B cell (primary cell): Measurements from ENCODE around the gene NUDT14. TPM values are rescaled to one million over a fixed set of nuclear protein-coding genes. Genes with fewer than 3 reads are reported as not detected.

ENCODE experiments used
- ATAC-seq: fragments of 200-7000 bp; cut with Tn5 transposase; one replicate; pipeline ENCODE4 v1.10.0; 2021; ENCODE audit warnings: low read depth, mild to moderate bottlenecking, moderate number of reproducible peaks, moderate library complexity
- CTCF ChIA-PET: fragments of 350-600 bp; sonication (Branson Sonifier 250); formaldehyde crosslinking; loops from one replicate; lab custom pipeline; 2021; ENCODE audit warnings: antibody characterized with exemption, inconsistent platforms; lab: Charles Lee
- POLR2A ChIA-PET: fragments of 350-600 bp; sonication (Branson Sonifier 250); formaldehyde crosslinking; loops from one replicate; lab custom pipeline; 2021; ENCODE audit warnings: antibody characterized with exemption; lab: Charles Lee
- DNase-seq: peaks from one replicate; pipeline ENCODE4 v3.0.0; 2013
- H2AFZ ChIP-seq: 2 replicates; pipeline ENCODE4 v1.6.1; 2012; ENCODE audit warnings: mild to moderate bottlenecking, low read depth, low read length; ENCODE audit not compliant: insufficient read depth, poor library complexity, severe bottlenecking
- H3K27ac ChIP-seq, 2 donors: 1 replicate in 1 of 2; 2 replicates in 1 of 2; pipeline ENCODE4 v1.5.1; 2012 to 2013; ENCODE audit warnings: low read length in 2 of 2, mild to moderate bottlenecking in 2 of 2, moderate library complexity in 1 of 2
- H3K27me3 ChIP-seq, 4 experiments: fragments of 200-600 bp in 1 of 4; sonication (generic) in 1 of 4; replicated peaks in 1 of 4; 1 replicate in 2 of 4; 2 replicates in 2 of 4; pipeline versions ENCODE4 v1.6.1 to v1.7.0; 2013 to 2016; ENCODE audit warnings: low read length in 3 of 4, mild to moderate bottlenecking in 2 of 4, mixed read lengths in 1 of 4, moderate library complexity in 1 of 4; ENCODE audit not compliant: insufficient read depth in 4 of 4, control insufficient read depth in 3 of 4; ENCODE audit errors: control extremely low read depth in 1 of 4
- H3K36me3 ChIP-seq, 2 experiments: replicated peaks in 1 of 2; 1 replicate in 1 of 2; 2 replicates in 1 of 2; pipeline versions ENCODE4 v1.6.1 to v1.7.1; 2013; ENCODE audit warnings: low read length in 1 of 2; ENCODE audit not compliant: insufficient read depth in 2 of 2, control insufficient read depth in 1 of 2; ENCODE audit errors: control extremely low read depth in 1 of 2, extremely low read depth in 1 of 2
- H3K4me1 ChIP-seq, 2 donors: fragments of 200-600 bp in 1 of 2; sonication (generic) in 1 of 2; 1 replicate in 1 of 2; 2 replicates in 1 of 2; pipeline versions ENCODE4 v1.5.1 to v1.6.1; 2013 to 2017; ENCODE audit warnings: low read length in 2 of 2; ENCODE audit not compliant: control insufficient read depth in 2 of 2, insufficient read depth in 2 of 2
- H3K4me2 ChIP-seq: replicated peaks from 2 replicates; pipeline ENCODE3; 2012; ENCODE audit warnings: mild to moderate bottlenecking, low read depth, low read length; ENCODE audit not compliant: poor library complexity, severe bottlenecking
- H3K4me3 ChIP-seq, 5 experiments: fragments of 200-600 bp in 1 of 5; sonication (generic) in 1 of 5; 1 replicate in 3 of 5; 2 replicates in 2 of 5; pipeline versions ENCODE4 v1.5.1 to v1.7.0; 2011 to 2016; ENCODE audit warnings: low read length in 4 of 5, mild to moderate bottlenecking in 4 of 5, low read depth in 2 of 5, control low read depth in 1 of 5, moderate library complexity in 1 of 5; ENCODE audit not compliant: insufficient read depth in 1 of 5; ENCODE audit errors: control extremely low read depth in 1 of 5, extremely low read depth in 1 of 5
- H3K79me2 ChIP-seq: fragments of 200-600 bp; sonication (generic); one replicate; pipeline ENCODE4 v1.6.0; 2016; ENCODE audit warnings: low read length; ENCODE audit not compliant: control insufficient read depth, insufficient read depth
- H3K9ac ChIP-seq: fragments of 200-600 bp; sonication (generic); 2 replicates; pipeline ENCODE4 v1.6.1; 2017; ENCODE audit warnings: mild to moderate bottlenecking, low read length, moderate library complexity
- H3K9me3 ChIP-seq, 3 donors: one replicate each; pipeline versions ENCODE4 v1.6.1 to v1.7.1; 2013; ENCODE audit warnings: low read length in 2 of 3; ENCODE audit not compliant: control insufficient read depth in 2 of 3, insufficient read depth in 1 of 3; ENCODE audit errors: control extremely low read depth in 1 of 3
- H4K20me1 ChIP-seq: 2 replicates; pipeline ENCODE4 v1.6.0; 2012; ENCODE audit warnings: mild to moderate bottlenecking, low read length; ENCODE audit not compliant: insufficient read depth, control insufficient read depth, poor library complexity, severe bottlenecking
- H3K27ac Mint-ChIP-seq: one replicate; pipeline ENCODE4 v1.8.0; 2021; ENCODE audit warnings: mixed read lengths
- H3K27me3 Mint-ChIP-seq: one replicate; pipeline ENCODE4 v1.8.0; 2021; ENCODE audit warnings: mixed read lengths
- H3K4me1 Mint-ChIP-seq: one replicate; pipeline ENCODE4 v1.8.0; 2021; ENCODE audit warnings: mixed read lengths
- H3K4me3 Mint-ChIP-seq: one replicate; pipeline ENCODE4 v1.8.0; 2021; ENCODE audit warnings: mixed read lengths
- H3K9me3 Mint-ChIP-seq: one replicate; pipeline ENCODE4 v1.8.0; 2022; ENCODE audit warnings: mixed read lengths; ENCODE audit not compliant: insufficient read depth
- EZH2 ChIP-seq: IDR thresholded peaks from 2 replicates; pipeline ENCODE4 v1.6.1; 2012; ENCODE audit warnings: borderline replicate concordance, low read depth, mild to moderate bottlenecking, moderate library complexity, low read length; ENCODE audit not compliant: insufficient read depth, poor library complexity, severe bottlenecking
- WGBS: methylation state at CpG from one replicate; pipeline ENCODE4 v1.1.5; 2013; ENCODE audit warnings: missing lambda C conversion rate; ENCODE audit not compliant: insufficient coverage; 5-methylcytosine and 5-hydroxymethylcytosine counted together
- intact Hi-C: fragments of 100-400 bp; cut with micrococcal nuclease; formaldehyde crosslinking; loops from one replicate; pipeline ENCODE4 v1.10.0; 2022
- polyA plus RNA-seq: library from polyadenylated mRNA; depleted of rRNA; stranded (reverse); fragments of >200 nt; gene quantifications from 2 replicates; pipeline ENCODE4 v1.2.3, GENCODE V29; 2012
- total RNA-seq, 2 donors: library from RNA; stranded (reverse); fragments of 120-200 nt in 1 of 2; gene quantifications; 1 replicate in 1 of 2; 2 replicates in 1 of 2; pipeline versions ENCODE4 v1.2.3 to v1.2.4, GENCODE V29; 2013 to 2022
- TF ChIP-seq, protein P1 (sequence below): fragments of 200-600 bp; IDR thresholded peaks from one replicate; pipeline ENCODE4 v1.8.0; 2022; ENCODE audit warnings: antibody characterized with exemption, mild to moderate bottlenecking

The NUDT14 gene
- total and polyA plus RNA-seq, 2 donors (not counting 1 experiment from before 2014, with no cell fraction given), result 17.4 to 31.6 TPM

DNA sequence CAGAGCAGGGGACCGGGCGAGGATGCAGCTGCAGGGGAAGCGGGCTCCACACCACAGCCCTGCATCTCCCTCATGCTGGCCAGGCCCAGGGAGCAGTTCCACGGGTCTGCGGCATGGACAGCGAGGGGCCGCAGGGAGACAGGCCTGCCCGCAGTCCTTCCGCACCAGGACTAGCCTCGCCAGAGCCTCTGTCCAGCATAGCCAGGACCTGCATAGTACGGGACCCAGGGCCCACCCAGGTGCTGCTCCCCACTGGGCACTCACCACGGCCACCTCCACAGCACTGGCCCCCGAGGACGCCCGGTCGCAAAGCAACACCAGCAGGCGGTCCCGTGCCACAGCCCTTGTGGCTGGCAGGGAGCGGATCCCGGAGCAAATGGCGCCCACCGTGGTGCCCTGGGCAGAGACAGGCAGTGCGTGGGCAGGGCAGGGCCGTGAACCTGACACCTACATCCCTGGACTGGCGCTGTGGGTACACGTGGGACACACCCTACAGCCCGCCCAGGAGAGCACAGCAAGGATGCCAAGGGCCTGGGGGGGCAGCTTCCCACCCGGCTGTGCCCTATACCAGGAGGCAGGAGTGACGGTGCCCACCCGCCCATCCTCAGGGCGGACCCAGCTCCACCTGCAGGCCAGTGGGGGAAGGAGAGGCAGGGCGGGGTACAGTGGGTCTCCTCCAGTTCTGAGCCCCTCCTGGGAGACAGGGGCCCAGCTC, 36.3 kb downstream of the NUDT14 start:
- no peak overlapping the region for H3K9ac ChIP-seq
- no peaks in the 10 kb centered on the region for H3K36me3 ChIP-seq
- CTCF ChIA-PET, result no interaction called here
- no peaks in the 10 kb centered on the region for H3K27me3 ChIP-seq
- H3K4me3 Mint-ChIP-seq, result no peak overlapping the region
- no peaks in the 10 kb centered on the region for H3K79me2 ChIP-seq
- peaks cover 0 to 16% (median 7%) of the 10 kb centered on the region in 3 donors for H3K9me3 ChIP-seq
- peaks cover 2% of the 10 kb centered on the region for H3K9me3 Mint-ChIP-seq
- no peaks in the 10 kb centered on the region for H3K27me3 Mint-ChIP-seq
- WGBS, result 92% methylated on average over 32 of the region's 32 CpGs
- POLR2A ChIA-PET, result interaction anchor here (0.6 kb wide), 1 partner anchor 446 kb away, joined by 10 read pairs; no protein-coding TSS in a partner anchor
- H3K4me2 ChIP-seq, result no peak overlapping the region
- intact Hi-C loops, result no loop called here
- no peak overlapping the region for H2AFZ ChIP-seq
- DNase-seq (no peak), ATAC-seq (no peak)
- H3K4me1 Mint-ChIP-seq, result no peaks in the 10 kb centered on the region
- H4K20me1 ChIP-seq, result no peaks in the 10 kb centered on the region
- TF ChIP-seq, protein P1, sequence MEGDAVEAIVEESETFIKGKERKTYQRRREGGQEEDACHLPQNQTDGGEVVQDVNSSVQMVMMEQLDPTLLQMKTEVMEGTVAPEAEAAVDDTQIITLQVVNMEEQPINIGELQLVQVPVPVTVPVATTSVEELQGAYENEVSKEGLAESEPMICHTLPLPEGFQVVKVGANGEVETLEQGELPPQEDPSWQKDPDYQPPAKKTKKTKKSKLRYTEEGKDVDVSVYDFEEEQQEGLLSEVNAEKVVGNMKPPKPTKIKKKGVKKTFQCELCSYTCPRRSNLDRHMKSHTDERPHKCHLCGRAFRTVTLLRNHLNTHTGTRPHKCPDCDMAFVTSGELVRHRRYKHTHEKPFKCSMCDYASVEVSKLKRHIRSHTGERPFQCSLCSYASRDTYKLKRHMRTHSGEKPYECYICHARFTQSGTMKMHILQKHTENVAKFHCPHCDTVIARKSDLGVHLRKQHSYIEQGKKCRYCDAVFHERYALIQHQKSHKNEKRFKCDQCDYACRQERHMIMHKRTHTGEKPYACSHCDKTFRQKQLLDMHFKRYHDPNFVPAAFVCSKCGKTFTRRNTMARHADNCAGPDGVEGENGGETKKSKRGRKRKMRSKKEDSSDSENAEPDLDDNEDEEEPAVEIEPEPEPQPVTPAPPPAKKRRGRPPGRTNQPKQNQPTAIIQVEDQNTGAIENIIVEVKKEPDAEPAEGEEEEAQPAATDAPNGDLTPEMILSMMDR, result no peak
- TF ChIP-seq EZH2, result no peak
- H3K4me1 ChIP-seq, result no peaks in the 10 kb centered on the region
- no peak overlapping the region for H3K27ac ChIP-seq
- no peak overlapping the region for H3K27ac Mint-ChIP-seq
- no peak overlapping the region for H3K4me3 ChIP-seq

DNA sequence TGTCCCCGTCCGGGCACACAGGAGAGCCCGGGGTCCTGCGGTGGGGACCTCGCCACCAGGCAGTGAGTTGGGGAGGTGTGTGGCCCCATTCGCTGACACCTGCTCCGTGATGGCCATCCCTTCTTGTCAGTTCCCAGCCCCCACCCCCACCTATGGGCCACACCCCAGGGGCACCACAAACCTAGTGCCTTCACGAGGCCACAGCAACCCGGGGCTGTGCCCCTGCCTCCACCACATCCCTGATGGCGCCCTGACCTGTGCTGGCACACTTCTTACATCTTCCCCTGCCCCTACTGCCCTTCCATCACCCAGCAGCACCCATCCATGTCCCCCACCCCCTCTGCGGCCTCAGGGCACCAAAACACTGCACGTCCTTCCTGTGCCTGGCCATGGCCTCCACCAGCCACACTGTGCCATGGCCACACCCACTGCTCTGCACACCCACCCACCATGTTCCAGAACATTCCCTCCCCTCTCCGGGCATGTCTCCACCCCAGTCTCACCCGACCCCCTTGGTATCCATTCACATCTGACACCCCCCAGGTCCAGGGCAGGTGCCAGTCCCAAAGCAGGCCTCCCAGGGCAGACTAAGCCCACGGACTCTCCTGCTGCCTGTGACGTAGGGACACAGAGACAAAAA, 37.0 kb downstream of the NUDT14 start:
- Histone ChIP-seq H3K4me3 (no peak overlapping the region), H3K27me3 (no peaks in the 10 kb centered on the region), H3K9me3 (peaks cover 0 to 23% (median 14%) of the 10 kb centered on the region in 3 donors), H4K20me1 (no peaks in the 10 kb centered on the region), H3K9ac (no peak overlapping the region), H2AFZ (no peak overlapping the region), H3K4me1 (no peaks in the 10 kb centered on the region), H3K4me2 (no peak overlapping the region), H3K79me2 (no peaks in the 10 kb centered on the region), H3K27ac (no peak overlapping the region), H3K36me3 (no peaks in the 10 kb centered on the region)
- WGBS, result 86% methylated on average over 11 of the region's 16 CpGs
- intact Hi-C loops, result no loop called here
- ChIA-PET CTCF (no interaction called here), POLR2A (no interaction called here)
- Mint-ChIP-seq H3K9me3 (peaks cover 3% of the 10 kb centered on the region), H3K4me3 (no peak overlapping the region), H3K4me1 (no peaks in the 10 kb centered on the region), H3K27me3 (no peaks in the 10 kb centered on the region), H3K27ac (no peak overlapping the region)
- no peak for TF ChIP-seq EZH2
- TF ChIP-seq, protein P1, result no peak
- DNase-seq (no peak), ATAC-seq (no peak)
